GM13976 (cell line): ENCODE measurements around the gene NOP56.

Source experiments
- DNase-seq: peaks from one replicate; pipeline ENCODE4 v3.0.0; 2012; ENCODE audit warnings: low spot score
- CTCF ChIP-seq: IDR thresholded peaks from 2 replicates; pipeline ENCODE4 v1.5.1; 2012; ENCODE audit warnings: borderline replicate concordance, mild to moderate bottlenecking; ENCODE audit not compliant: insufficient read depth; ENCODE audit errors: extremely low read depth, missing control alignments, control extremely low read depth
- in situ Hi-C: fragments of 300-500 bp; cut with MboI; formaldehyde crosslinking; loops from one replicate; pipeline ENCODE4 v1.12.0; 2022; ENCODE audit warnings: low sequenced_read_pairs, mixed read lengths, inconsistent platforms; ENCODE audit not compliant: unreplicated experiment

The NOP56 gene

GRCh38 chr20:2654384-2654822, 2.0 kb downstream of the NOP56 start:
- in situ Hi-C loops: no loop called here
- DNase-seq: no peak
- TF ChIP-seq CTCF: no peak

- in situ Hi-C loops: no loop called here
- TF ChIP-seq CTCF: no peak
- no peak for DNase-seq
These were observed 2.4 kb downstream of the NOP56 start for GRCh38 chr20:2654831-2655230.

- no peak for TF ChIP-seq CTCF
- in situ Hi-C loops: no loop called here
- DNase-seq: no peak
These were observed 3.1 kb downstream of the NOP56 start for GRCh38 chr20:2655331-2656116.

- no peak for TF ChIP-seq CTCF
- in situ Hi-C loops: no loop called here
- no peak for DNase-seq
These were observed 4.2 kb downstream of the NOP56 start for GRCh38 chr20:2656471-2657117.

GRCh38 chr20:2657241-2657640, 4.8 kb downstream of the NOP56 start:
- in situ Hi-C loops: no loop called here
- DNase-seq: no peak
- TF ChIP-seq CTCF: no peak

GRCh38 chr20:2657674-2658073, 5.2 kb downstream of the NOP56 start:
- DNase-seq: no peak
- in situ Hi-C loops: no loop called here
- TF ChIP-seq CTCF: no peak
